HG03460 (cell line): Measurements from ENCODE around the gene CEBPZ.
A peak's percentile ranks its signal among the peaks of the same experiment; 100 is the strongest.
"Not testable (repeated sequence)": the region's sequence is repeated elsewhere in the genome, so short reads cannot be mapped to it uniquely, and the experiment has no call there.

Experiments used
- ATAC-seq: cut with Tn5 transposase; IDR thresholded peaks from one replicate; pipeline ENCODE4 v1.9.1; 2021; ENCODE audit not compliant: unreplicated experiment

The CEBPZ gene

GRCh38 chr2:37219046-37219445, 12.3 kb downstream of the CEBPZ start:
- ATAC-seq, result no peak

GRCh38 chr2:37215250-37215649, 16.1 kb downstream of the CEBPZ start:
- no peak for ATAC-seq

- no peak for ATAC-seq
Observed at GRCh38 chr2:37211939-37212338, 19.5 kb downstream of the CEBPZ start.

GRCh38 chr2:37211212-37211611, 20.2 kb downstream of the CEBPZ start:
- no peak for ATAC-seq

GRCh38 chr2:37206760-37207159, 24.6 kb downstream of the CEBPZ start:
- ATAC-seq, result not testable (repeated sequence)

GRCh38 chr2:37205689-37206341, 25.6 kb downstream of the CEBPZ start:
- ATAC-seq, result no peak

GRCh38 chr2:37205071-37205661, 26.2 kb downstream of the CEBPZ start:
- not testable (repeated sequence) for ATAC-seq

GRCh38 chr2:37203708-37204107, 27.7 kb downstream of the CEBPZ start:
- ATAC-seq, result no peak

GRCh38 chr2:37201766-37202165, 29.6 kb downstream of the CEBPZ start:
- no peak for ATAC-seq

GRCh38 chr2:37201208-37201607, 30.2 kb downstream of the CEBPZ start:
- ATAC-seq, result no peak

GRCh38 chr2:37198681-37199065, 32.7 kb downstream of the CEBPZ start:
- no peak for ATAC-seq

- ATAC-seq, result peak; percentile 78
Observed at GRCh38 chr2:37196320-37197195, 34.8 kb downstream of the CEBPZ start, which contains the start of gene CEBPZOS. Gene CEBPZOS, plus strand, starts transcription at chr2:37196496. Its CDS starts 3,209 bp downstream, at chr2:37199705.

GRCh38 chr2:37195862-37196319, 35.5 kb downstream of the CEBPZ start:
- ATAC-seq, result not testable (repeated sequence)

- no peak for ATAC-seq
Observed at GRCh38 chr2:37192551-37192950, 38.8 kb downstream of the CEBPZ start.

- ATAC-seq, result no peak
Observed at GRCh38 chr2:37191747-37192146, 39.6 kb downstream of the CEBPZ start.

GRCh38 chr2:37191253-37191652, 40.1 kb downstream of the CEBPZ start:
- ATAC-seq, result no peak

GRCh38 chr2:37190290-37190689, 41.1 kb downstream of the CEBPZ start:
- no peak for ATAC-seq

- no peak for ATAC-seq
Observed at GRCh38 chr2:37189452-37190153, 41.8 kb downstream of the CEBPZ start.

- ATAC-seq, result no peak
Observed at GRCh38 chr2:37188570-37188969, 42.8 kb downstream of the CEBPZ start, which contains the start of gene SULT6B1. Gene SULT6B1, minus strand, starts transcription at chr2:37188670. Its CDS starts 30 bp downstream, at chr2:37188640.

GRCh38 chr2:37181726-37182684, 49.4 kb downstream of the CEBPZ start:
- ATAC-seq, result no peak
